GM12801 (cell line): Measurements from ENCODE around the gene LAIR1.

Experiments used
- TF ChIP-seq, protein P1 (sequence below): IDR thresholded peaks from one replicate; pipeline ENCODE4 v1.5.1; 2011; ENCODE audit warnings: control low read depth; ENCODE audit not compliant: insufficient read length; ENCODE audit errors: extremely low read depth

The LAIR1 gene, protein sequence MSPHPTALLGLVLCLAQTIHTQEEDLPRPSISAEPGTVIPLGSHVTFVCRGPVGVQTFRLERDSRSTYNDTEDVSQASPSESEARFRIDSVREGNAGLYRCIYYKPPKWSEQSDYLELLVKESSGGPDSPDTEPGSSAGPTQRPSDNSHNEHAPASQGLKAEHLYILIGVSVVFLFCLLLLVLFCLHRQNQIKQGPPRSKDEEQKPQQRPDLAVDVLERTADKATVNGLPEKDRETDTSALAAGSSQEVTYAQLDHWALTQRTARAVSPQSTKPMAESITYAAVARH

DNA sequence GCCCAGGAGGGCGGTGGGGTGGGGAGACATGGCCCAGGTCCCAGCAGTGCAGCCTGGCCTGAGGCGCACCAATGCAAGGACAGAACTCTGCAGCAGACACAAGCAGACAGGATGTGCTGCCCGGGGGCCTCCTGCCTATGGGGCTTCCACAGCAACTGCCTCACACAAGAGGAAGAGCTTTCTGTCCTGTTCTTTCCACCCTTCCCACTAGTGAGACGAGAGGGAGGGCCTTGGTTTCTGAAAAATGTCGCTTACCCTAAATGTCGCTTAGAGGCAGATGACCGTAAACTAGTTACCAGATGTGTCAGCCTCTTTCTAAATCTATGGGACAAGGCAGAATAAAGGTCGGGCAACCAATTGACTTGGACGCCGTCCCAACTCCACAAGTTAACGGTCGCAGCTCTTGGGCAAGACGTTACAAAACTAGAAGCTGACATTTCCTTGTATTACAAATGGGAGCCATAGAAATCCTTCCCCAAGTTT is at the start of gene LAIR1:
TSS of gene LAIR1 (minus strand) at position 157 of the 483 bp plus-strand sequence. CDS start at position 30, 127 bp downstream.
- TF ChIP-seq, protein P1, sequence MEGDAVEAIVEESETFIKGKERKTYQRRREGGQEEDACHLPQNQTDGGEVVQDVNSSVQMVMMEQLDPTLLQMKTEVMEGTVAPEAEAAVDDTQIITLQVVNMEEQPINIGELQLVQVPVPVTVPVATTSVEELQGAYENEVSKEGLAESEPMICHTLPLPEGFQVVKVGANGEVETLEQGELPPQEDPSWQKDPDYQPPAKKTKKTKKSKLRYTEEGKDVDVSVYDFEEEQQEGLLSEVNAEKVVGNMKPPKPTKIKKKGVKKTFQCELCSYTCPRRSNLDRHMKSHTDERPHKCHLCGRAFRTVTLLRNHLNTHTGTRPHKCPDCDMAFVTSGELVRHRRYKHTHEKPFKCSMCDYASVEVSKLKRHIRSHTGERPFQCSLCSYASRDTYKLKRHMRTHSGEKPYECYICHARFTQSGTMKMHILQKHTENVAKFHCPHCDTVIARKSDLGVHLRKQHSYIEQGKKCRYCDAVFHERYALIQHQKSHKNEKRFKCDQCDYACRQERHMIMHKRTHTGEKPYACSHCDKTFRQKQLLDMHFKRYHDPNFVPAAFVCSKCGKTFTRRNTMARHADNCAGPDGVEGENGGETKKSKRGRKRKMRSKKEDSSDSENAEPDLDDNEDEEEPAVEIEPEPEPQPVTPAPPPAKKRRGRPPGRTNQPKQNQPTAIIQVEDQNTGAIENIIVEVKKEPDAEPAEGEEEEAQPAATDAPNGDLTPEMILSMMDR, result no peak

DNA sequence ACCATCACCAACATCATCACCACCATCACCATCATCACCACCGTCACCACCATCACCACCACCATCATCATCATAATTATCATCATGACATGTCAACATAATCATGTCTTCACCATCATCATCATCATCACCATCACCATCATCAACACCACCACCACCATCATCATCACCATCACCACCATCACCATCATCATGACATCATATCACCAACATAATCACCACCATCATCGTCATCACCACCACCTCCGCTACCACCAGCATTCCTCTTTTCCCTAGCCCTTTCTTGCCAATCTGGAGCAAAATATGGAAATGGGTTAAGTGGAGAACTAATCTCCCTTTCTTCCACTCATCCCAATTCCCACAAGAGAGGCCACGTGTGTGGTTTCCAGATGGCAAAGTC is 49.4 kb upstream of the LAIR1 start:
- TF ChIP-seq, protein P1, result no peak

DNA sequence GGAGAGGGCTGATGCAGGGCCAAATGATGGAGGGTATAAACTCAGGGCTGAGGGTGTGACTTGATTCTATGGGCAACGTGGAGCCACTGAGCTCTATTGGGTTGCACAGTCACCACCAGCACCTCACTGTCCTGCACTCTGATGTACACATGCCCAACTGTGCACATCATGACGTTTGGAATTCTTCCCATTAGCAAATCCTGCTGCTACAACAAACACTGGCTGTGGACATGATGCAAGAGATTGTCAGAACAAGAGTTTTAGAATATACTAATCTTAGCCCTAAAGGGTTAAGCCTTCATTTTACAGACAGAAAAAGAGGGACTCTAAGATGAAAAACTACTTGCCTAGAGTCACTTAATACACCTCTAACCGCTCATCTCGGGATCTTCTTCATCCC is 48.1 kb upstream of the LAIR1 start:
- TF ChIP-seq, protein P1, result no peak

DNA sequence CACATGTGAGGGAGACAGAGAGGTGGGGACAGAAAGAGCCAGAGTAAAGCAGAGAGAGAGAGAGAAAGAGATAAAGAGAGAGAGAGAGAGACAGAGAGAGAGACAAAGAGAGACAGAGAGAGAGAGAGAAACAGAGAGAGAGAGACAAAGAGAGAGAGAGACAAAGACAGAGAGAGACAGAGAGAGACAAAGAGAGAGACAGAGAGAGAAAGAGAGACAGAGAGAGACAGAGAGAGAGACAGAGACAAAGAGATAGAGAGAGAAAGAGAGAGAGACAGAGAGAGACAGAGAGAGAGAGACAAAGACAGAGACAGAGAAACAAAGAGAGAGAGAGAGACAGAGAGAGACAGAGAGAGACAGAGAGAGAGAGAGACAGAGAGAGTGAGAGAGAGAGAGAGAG is 46.3 kb upstream of the LAIR1 start:
- TF ChIP-seq, protein P1, result no peak

DNA sequence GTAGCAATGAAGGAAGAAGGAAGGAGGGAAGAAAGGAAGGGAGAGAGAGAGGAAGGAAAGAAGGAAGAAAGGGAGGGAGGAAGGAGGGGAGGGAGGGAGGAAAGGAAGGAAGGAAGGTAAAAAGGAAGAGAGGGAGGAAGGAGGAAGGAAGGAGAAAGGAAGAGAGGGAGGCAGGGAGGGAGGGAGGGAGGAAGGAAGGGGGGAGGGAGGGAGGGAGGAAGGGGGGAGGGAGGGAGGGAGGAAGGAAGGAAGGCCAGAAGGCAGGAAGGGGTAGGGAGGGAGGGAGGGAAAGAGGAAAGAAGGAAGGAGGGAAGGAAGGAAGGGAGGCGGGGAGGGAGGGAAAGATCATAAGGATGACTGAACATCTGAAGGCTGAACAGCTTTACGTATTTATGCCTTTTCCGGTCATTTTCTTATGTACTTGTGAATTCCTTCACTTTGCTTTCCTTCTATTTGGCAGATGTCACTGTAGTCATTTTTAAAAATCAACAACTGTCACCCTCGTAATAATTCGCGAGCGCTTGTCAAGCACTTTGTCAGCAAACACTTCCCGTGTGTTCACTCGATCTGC is 43.8 kb upstream of the LAIR1 start:
- TF ChIP-seq, protein P1, result no peak

DNA sequence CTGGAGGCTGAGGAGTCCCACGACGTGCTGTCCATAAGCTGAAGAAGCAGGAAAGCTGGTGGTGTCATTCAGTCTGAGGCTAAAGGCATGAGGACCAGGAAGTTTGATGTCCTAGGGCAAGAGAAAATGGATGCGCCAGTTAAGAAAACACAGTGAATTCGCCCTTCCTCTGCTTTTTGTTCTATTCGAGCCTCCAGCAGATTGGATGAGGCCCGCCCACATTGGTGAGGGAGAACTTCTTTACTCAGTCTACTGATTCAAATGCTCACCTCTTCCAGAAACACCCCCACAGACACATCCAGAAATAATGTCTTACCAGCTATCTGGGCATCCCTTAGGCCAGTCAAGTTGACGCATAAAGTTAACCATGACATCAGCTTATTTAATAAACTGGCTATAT is 43.0 kb upstream of the LAIR1 start:
- TF ChIP-seq, protein P1, result no peak

DNA sequence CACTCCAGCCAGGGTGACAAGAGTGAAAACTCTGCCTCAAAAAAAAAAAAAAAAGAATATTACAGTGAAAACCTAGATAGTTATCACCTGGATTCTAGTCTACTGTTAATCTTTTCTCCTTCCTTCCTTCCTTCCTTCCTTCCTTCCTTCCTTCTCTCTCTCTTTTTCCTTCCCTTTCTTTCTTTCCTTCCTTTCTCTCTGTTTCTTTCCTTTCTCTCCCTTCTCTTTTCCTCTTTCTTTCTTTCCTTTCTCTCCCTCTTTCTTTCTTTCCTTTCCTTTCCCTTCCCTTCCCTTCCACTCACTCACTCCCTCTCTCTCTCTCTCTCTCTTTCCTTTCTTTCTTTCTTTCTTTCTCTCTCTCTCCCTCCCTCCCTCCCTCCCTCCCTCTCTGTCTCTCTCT is 40.9 kb upstream of the LAIR1 start:
- TF ChIP-seq, protein P1, result no peak
